NOMO-1 treated with dmso at 0.1 percent for 144 hours (cell line): ENCODE data around the gene OPALIN.

Experiments used
- DNase-seq: peaks from one replicate; lab custom pipeline; 2025; ENCODE audit not compliant: unreplicated experiment; lab: John Stamatoyannopoulos, UW

OPALIN gene

GRCh38 chr10:96305019-96305418 lies 53.8 kb downstream of the OPALIN start:
- DNase-seq: no peak

- DNase-seq: no peak
Observed at GRCh38 chr10:96304230-96304629, 54.6 kb downstream of the OPALIN start, which contains the start of gene DNTT. TSS of gene DNTT (plus strand) at chr10:96304434. CDS start at chr10:96304498, 64 bp downstream.

GRCh38 chr10:96301616-96302015 lies 57.2 kb downstream of the OPALIN start:
- no peak for DNase-seq

GRCh38 chr10:96299383-96299782 lies 59.4 kb downstream of the OPALIN start:
- DNase-seq: no peak

- no peak for DNase-seq
Observed at GRCh38 chr10:96298362-96298761, 60.4 kb downstream of the OPALIN start.

- DNase-seq: no peak
Observed at GRCh38 chr10:96297486-96297885, 61.3 kb downstream of the OPALIN start.

- DNase-seq: no peak
Observed at GRCh38 chr10:96295475-96295874, 63.3 kb downstream of the OPALIN start.
